B cell (primary cell): ENCODE results near the gene OR2G6.
"Not testable (repeated sequence)": the region's sequence is repeated elsewhere in the genome, so short reads cannot be mapped to it uniquely, and the experiment has no call there.

Source experiments
- EZH2 ChIP-seq: IDR thresholded peaks from 2 replicates; pipeline ENCODE4 v1.6.1; 2012; ENCODE audit warnings: borderline replicate concordance, low read depth, mild to moderate bottlenecking, moderate library complexity, low read length; ENCODE audit not compliant: insufficient read depth, poor library complexity, severe bottlenecking
- TF ChIP-seq, protein P1 (sequence below): fragments of 200-600 bp; IDR thresholded peaks from one replicate; pipeline ENCODE4 v1.8.0; 2022; ENCODE audit warnings: antibody characterized with exemption, mild to moderate bottlenecking

DNA sequence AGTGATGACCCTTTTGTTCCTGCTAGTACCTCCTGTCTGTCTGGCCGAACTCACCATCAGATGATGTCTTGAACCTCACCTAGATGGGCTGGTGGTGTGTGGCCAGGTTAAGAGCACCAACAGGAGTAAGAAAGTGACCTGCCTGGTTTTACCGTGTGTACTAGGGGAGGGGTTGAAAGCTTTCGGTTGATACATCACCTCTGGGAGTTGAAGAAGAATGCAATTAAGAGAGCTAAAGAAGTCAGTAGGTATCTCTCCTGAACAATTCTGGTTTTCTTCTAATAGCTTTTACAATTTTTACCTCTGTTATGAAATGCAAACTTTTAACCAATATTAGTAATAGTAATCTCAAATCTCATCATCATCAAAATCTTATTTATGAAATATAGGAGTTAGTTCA lies 54.8 kb downstream of the OR2G6 start, which contains the start of gene OR2T29:
- TF ChIP-seq EZH2, result not testable (repeated sequence)
- TF ChIP-seq, protein P1, sequence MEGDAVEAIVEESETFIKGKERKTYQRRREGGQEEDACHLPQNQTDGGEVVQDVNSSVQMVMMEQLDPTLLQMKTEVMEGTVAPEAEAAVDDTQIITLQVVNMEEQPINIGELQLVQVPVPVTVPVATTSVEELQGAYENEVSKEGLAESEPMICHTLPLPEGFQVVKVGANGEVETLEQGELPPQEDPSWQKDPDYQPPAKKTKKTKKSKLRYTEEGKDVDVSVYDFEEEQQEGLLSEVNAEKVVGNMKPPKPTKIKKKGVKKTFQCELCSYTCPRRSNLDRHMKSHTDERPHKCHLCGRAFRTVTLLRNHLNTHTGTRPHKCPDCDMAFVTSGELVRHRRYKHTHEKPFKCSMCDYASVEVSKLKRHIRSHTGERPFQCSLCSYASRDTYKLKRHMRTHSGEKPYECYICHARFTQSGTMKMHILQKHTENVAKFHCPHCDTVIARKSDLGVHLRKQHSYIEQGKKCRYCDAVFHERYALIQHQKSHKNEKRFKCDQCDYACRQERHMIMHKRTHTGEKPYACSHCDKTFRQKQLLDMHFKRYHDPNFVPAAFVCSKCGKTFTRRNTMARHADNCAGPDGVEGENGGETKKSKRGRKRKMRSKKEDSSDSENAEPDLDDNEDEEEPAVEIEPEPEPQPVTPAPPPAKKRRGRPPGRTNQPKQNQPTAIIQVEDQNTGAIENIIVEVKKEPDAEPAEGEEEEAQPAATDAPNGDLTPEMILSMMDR, result not testable (repeated sequence)
